Fibroblast of lung (primary cell): ENCODE measurements around the gene LRRC37A. TPM values are rescaled to one million over a fixed set of nuclear protein-coding genes. Genes with fewer than 3 reads are reported as not detected.
"Not testable (repeated sequence)": the region's sequence is repeated elsewhere in the genome, so short reads cannot be mapped to it uniquely, and the experiment has no call there.

Experiments
- DNase-seq, 2 donors: peaks; one replicate each; pipeline versions ENCODE4 v3.0.0 to v3.0.0-alpha.2; 2010; ENCODE audit warnings: low read depth in 2 of 2
- H2AFZ ChIP-seq: 2 replicates; pipeline ENCODE4 v1.5.1; 2012; ENCODE audit warnings: low read length, control low read depth, inconsistent platforms
- H3K27ac ChIP-seq: 2 replicates; pipeline ENCODE4 v1.5.1; 2011; ENCODE audit warnings: low read length, control low read depth; ENCODE audit not compliant: insufficient read depth
- H3K27me3 ChIP-seq: 2 replicates; pipeline ENCODE4 v1.5.1; 2011; ENCODE audit warnings: mild to moderate bottlenecking, low read length; ENCODE audit not compliant: control insufficient read depth, insufficient read depth
- H3K36me3 ChIP-seq: 2 replicates; pipeline ENCODE4 v1.5.1; 2011; ENCODE audit warnings: low read length; ENCODE audit not compliant: control insufficient read depth, insufficient read depth
- H3K4me1 ChIP-seq: 2 replicates; pipeline ENCODE4 v1.5.1; 2011; ENCODE audit warnings: low read length; ENCODE audit not compliant: control insufficient read depth, insufficient read depth; ENCODE audit errors: extremely low read depth
- H3K4me2 ChIP-seq: 2 replicates; pipeline ENCODE4 v1.5.1; 2011; ENCODE audit warnings: low read length, control low read depth; ENCODE audit not compliant: insufficient read depth; ENCODE audit errors: extremely low read depth
- H3K4me3 ChIP-seq, 4 experiments: fragments of 200-600 bp in 1 of 4; sonication (generic) in 1 of 4; replicated peaks in 1 of 4; 2 replicates each; pipeline ENCODE4 v1.5.1; 2011 to 2016; ENCODE audit warnings: low read length in 4 of 4, low read depth in 3 of 4, mild to moderate bottlenecking in 3 of 4, control low read depth in 2 of 4, inconsistent platforms in 1 of 4, mixed read lengths in 1 of 4; ENCODE audit not compliant: insufficient read depth in 1 of 4; ENCODE audit errors: control extremely low read depth in 1 of 4
- H3K79me2 ChIP-seq: 2 replicates; pipeline ENCODE4 v1.5.1; 2012; ENCODE audit warnings: mild to moderate bottlenecking, low read length, inconsistent platforms; ENCODE audit not compliant: control insufficient read depth, insufficient read depth
- H3K9ac ChIP-seq: 2 replicates; pipeline ENCODE4 v1.5.1; 2011; ENCODE audit warnings: mild to moderate bottlenecking, low read length, control low read depth; ENCODE audit not compliant: insufficient read depth
- H3K9me3 ChIP-seq: 2 replicates; pipeline ENCODE4 v1.5.1; 2012; ENCODE audit warnings: low read depth, low read length; ENCODE audit not compliant: control insufficient read depth, insufficient read depth
- H4K20me1 ChIP-seq: 2 replicates; pipeline ENCODE4 v1.5.1; 2011; ENCODE audit warnings: low read length; ENCODE audit not compliant: control insufficient read depth, insufficient read depth; ENCODE audit errors: extremely low read depth
- CTCF ChIP-seq, 2 donors: IDR thresholded peaks in 1 of 2; conservative IDR thresholded peaks in 1 of 2; 1 replicate in 1 of 2; 2 replicates in 1 of 2; pipeline ENCODE4 v1.5.1; 2011 to 2012; ENCODE audit warnings: low read length in 2 of 2, control low read depth in 1 of 2, inconsistent platforms in 1 of 2, low read depth in 1 of 2, mild to moderate bottlenecking in 1 of 2
- EZH2 ChIP-seq: IDR thresholded peaks from 2 replicates; pipeline ENCODE4 v1.5.1; 2012; ENCODE audit warnings: low read length, control low read depth, mild to moderate bottlenecking; ENCODE audit errors: missing control alignments
- polyA plus RNA-seq, 2 donors: library from polyadenylated mRNA; depleted of rRNA in 1 of 2; stranded (reverse) in 1 of 2; unstranded in 1 of 2; fragments of >200 nt; gene quantifications; 2 replicates each; pipeline ENCODE4 v1.2.1, GENCODE V29; 2011 to 2012; ENCODE audit warnings: missing spikeins in 1 of 2
- total RNA-seq: library from RNA; depleted of rRNA; stranded (reverse); fragments of >200 nt; gene quantifications from 2 replicates; pipeline ENCODE4 v1.2.1, GENCODE V29; 2014

LRRC37A gene
- total and polyA plus RNA-seq, 2 donors (not counting 1 experiment from before 2014, with no cell fraction given), result 0.45 to 2.5 TPM

GRCh38 chr17:46266063-46266655 lies 28.8 kb upstream of the LRRC37A start:
- not testable (repeated sequence) for H3K9me3 ChIP-seq, H3K27me3 ChIP-seq, H4K20me1 ChIP-seq, H3K79me2 ChIP-seq, H3K4me1 ChIP-seq, H3K36me3 ChIP-seq
- peak overlapping the region; percentile 64 for H3K9ac ChIP-seq
- peak overlapping the region; percentile 76 for H3K4me2 ChIP-seq
- H2AFZ ChIP-seq, result peak overlapping the region; percentile 85
- peak in 1 of 2 donors; percentile 10 for TF ChIP-seq CTCF (conservative IDR thresholded peaks at IDR 0.05 in 1 of 2, IDR thresholded peaks at IDR 0.05 in 1 of 2; ENCODE audit: low read depth in 1 of 2, low read length in 2 of 2)
- DNase-seq, result peak; percentile 28 to 54
- H3K4me3 ChIP-seq, result peak overlapping the region; percentile 32 to 60 (median 43)
- H3K27ac ChIP-seq, result peak overlapping the region; percentile 73

- H3K4me1 ChIP-seq, result peaks cover 7% of the 10 kb centered on the region
- TF ChIP-seq EZH2 (no peak), CTCF (conservative IDR thresholded peaks at IDR 0.05 in 1 of 2, IDR thresholded peaks at IDR 0.05 in 1 of 2; ENCODE audit: low read depth in 1 of 2, low read length in 2 of 2) (peak in 1 of 2 donors; percentile 2)
Measured at GRCh38 chr17:46266656-46267544, 28.0 kb upstream of the LRRC37A start.

GRCh38 chr17:46270032-46270431 lies 24.9 kb upstream of the LRRC37A start:
- H3K36me3 ChIP-seq, result no peaks in the 10 kb centered on the region
- DNase-seq, result no peak
- no peak overlapping the region for H3K4me2 ChIP-seq
- H2AFZ ChIP-seq, result no peak overlapping the region
- TF ChIP-seq EZH2 (no peak), CTCF (conservative IDR thresholded peaks at IDR 0.05 in 1 of 2, IDR thresholded peaks at IDR 0.05 in 1 of 2; ENCODE audit: low read depth in 1 of 2, low read length in 2 of 2) (no peak)
- H4K20me1 ChIP-seq, result no peaks in the 10 kb centered on the region
- H3K9me3 ChIP-seq, result no peaks in the 10 kb centered on the region
- peaks cover 4% of the 10 kb centered on the region for H3K4me1 ChIP-seq
- no peak overlapping the region for H3K9ac ChIP-seq
- peaks cover 8% of the 10 kb centered on the region for H3K27me3 ChIP-seq
- no peaks in the 10 kb centered on the region for H3K79me2 ChIP-seq
- no peak overlapping the region for H3K27ac ChIP-seq
- no peak overlapping the region for H3K4me3 ChIP-seq

More at GRCh38 chr17:46266656-46267544, 28.0 kb upstream of the LRRC37A start:
- peak overlapping the region; percentile 97 for H2AFZ ChIP-seq
- H3K9ac ChIP-seq, result peak overlapping the region; percentile 75
- H4K20me1 ChIP-seq, result no peaks in the 10 kb centered on the region
- H3K36me3 ChIP-seq, result no peaks in the 10 kb centered on the region
- H3K27ac ChIP-seq, result peak overlapping the region; percentile 73
- no peaks in the 10 kb centered on the region for H3K9me3 ChIP-seq
- H3K4me3 ChIP-seq, result peak overlapping the region; percentile 71 to 88 (median 88)
- H3K4me2 ChIP-seq, result peak overlapping the region; percentile 98
- H3K79me2 ChIP-seq, result no peaks in the 10 kb centered on the region
- H3K27me3 ChIP-seq, result no peaks in the 10 kb centered on the region
- DNase-seq, result peak; percentile 87 to 89
